Measurements from ENCODE around the gene ICOS. TPM values are rescaled to one million over a fixed set of nuclear protein-coding genes. Genes with fewer than 3 reads are reported as not detected.

The ICOS gene
- total RNA-seq, 1 donor from 2014 or later: not detected

GRCh38 chr2:203972066-203972465 is 35.5 kb downstream of the ICOS start:
- Histone ChIP-seq H3K79me2 (ENCODE audit: low read depth) (no peaks in the 10 kb centered on the region), H3K27ac (no peak overlapping the region), H3K27me3 (no peaks in the 10 kb centered on the region), H3K4me3 (no peak overlapping the region), H2AFZ (replicated peaks) (no peak overlapping the region), H3K9ac (no peak overlapping the region), H4K20me1 (ENCODE audit: low read depth) (no peaks in the 10 kb centered on the region), H3K9me3 (ENCODE audit: low read depth) (no peaks in the 10 kb centered on the region), H3K36me3 (no peaks in the 10 kb centered on the region), H3K4me1 (no peaks in the 10 kb centered on the region), H3K4me2 (no peak overlapping the region), H3F3A (ENCODE audit: low read depth) (no peaks in the 10 kb centered on the region)
- Mint-ChIP-seq H3K4me3 (no peak overlapping the region), H3K27me3 (ENCODE audit: insufficient read depth, low read depth) (no peaks in the 10 kb centered on the region), H3K4me1 (no peaks in the 10 kb centered on the region), H3K27ac (no peak overlapping the region), H3K9me3 (no peaks in the 10 kb centered on the region), H3K36me3 (no peaks in the 10 kb centered on the region)
- no peak for DNase-seq (ENCODE audit: low spot score)
- no peak for TF ChIP-seq CTCF (IDR thresholded peaks at IDR 0.05)

- no peaks in the 10 kb centered on the region for H3K27me3 Mint-ChIP-seq (ENCODE audit: insufficient read depth, low read depth)
- H3K27ac Mint-ChIP-seq: no peak overlapping the region
- H3K4me3 Mint-ChIP-seq: no peak overlapping the region
- H3K4me1 Mint-ChIP-seq: no peaks in the 10 kb centered on the region
- no peaks in the 10 kb centered on the region for H3K9me3 Mint-ChIP-seq
- H3K4me3 ChIP-seq: no peak overlapping the region
- H3F3A ChIP-seq (ENCODE audit: low read depth): no peaks in the 10 kb centered on the region
- no peak overlapping the region for H3K27ac ChIP-seq
- H3K79me2 ChIP-seq (ENCODE audit: low read depth): no peaks in the 10 kb centered on the region
- no peak overlapping the region for H3K9ac ChIP-seq
- no peaks in the 10 kb centered on the region for H3K4me1 ChIP-seq
- H2AFZ ChIP-seq (replicated peaks): no peak overlapping the region
- H4K20me1 ChIP-seq (ENCODE audit: low read depth): no peaks in the 10 kb centered on the region
- H3K36me3 ChIP-seq: no peaks in the 10 kb centered on the region
- H3K4me2 ChIP-seq: no peak overlapping the region
- no peaks in the 10 kb centered on the region for H3K36me3 Mint-ChIP-seq
- TF ChIP-seq EZH2phosphoT487 (IDR thresholded peaks at IDR 0.05): no peak
- no peak for TF ChIP-seq EZH2 (IDR thresholded peaks at IDR 0.05)
- H3K27me3 ChIP-seq: no peaks in the 10 kb centered on the region
- DNase-seq (ENCODE audit: low spot score): no peak
- no peaks in the 10 kb centered on the region for H3K9me3 ChIP-seq (ENCODE audit: low read depth)
Observed at GRCh38 chr2:203973000-203973399, 36.4 kb downstream of the ICOS start.

GRCh38 chr2:203973676-203974075 is 37.1 kb downstream of the ICOS start:
- Histone ChIP-seq H3K27me3 (no peaks in the 10 kb centered on the region), H3K79me2 (ENCODE audit: low read depth) (no peaks in the 10 kb centered on the region), H3K9ac (no peak overlapping the region), H3K4me3 (no peak overlapping the region), H3K4me1 (no peaks in the 10 kb centered on the region), H4K20me1 (ENCODE audit: low read depth) (no peaks in the 10 kb centered on the region), H2AFZ (replicated peaks) (no peak overlapping the region), H3K36me3 (no peaks in the 10 kb centered on the region), H3F3A (ENCODE audit: low read depth) (no peaks in the 10 kb centered on the region), H3K9me3 (ENCODE audit: low read depth) (no peaks in the 10 kb centered on the region), H3K4me2 (no peak overlapping the region), H3K27ac (no peak overlapping the region)
- Mint-ChIP-seq H3K27ac (no peak overlapping the region), H3K9me3 (no peaks in the 10 kb centered on the region), H3K4me1 (no peaks in the 10 kb centered on the region), H3K4me3 (no peak overlapping the region), H3K36me3 (no peaks in the 10 kb centered on the region), H3K27me3 (ENCODE audit: insufficient read depth, low read depth) (no peaks in the 10 kb centered on the region)
- TF ChIP-seq EZH2phosphoT487 (IDR thresholded peaks at IDR 0.05) (no peak), CTCF (IDR thresholded peaks at IDR 0.05) (no peak)
- DNase-seq (ENCODE audit: low spot score): no peak

GRCh38 chr2:203975912-203976311 is 39.3 kb downstream of the ICOS start:
- H2AFZ ChIP-seq (replicated peaks): no peak overlapping the region
- no peaks in the 10 kb centered on the region for H4K20me1 ChIP-seq (ENCODE audit: low read depth)
- H3K27me3 ChIP-seq: no peaks in the 10 kb centered on the region
- TF ChIP-seq CTCF (IDR thresholded peaks at IDR 0.05) (no peak), EZH2phosphoT487 (IDR thresholded peaks at IDR 0.05) (no peak), EZH2 (IDR thresholded peaks at IDR 0.05) (no peak)
- no peak for DNase-seq (ENCODE audit: low spot score)
- no peak overlapping the region for H3K4me3 Mint-ChIP-seq
- H3K27ac ChIP-seq: no peak overlapping the region
- H3K79me2 ChIP-seq (ENCODE audit: low read depth): no peaks in the 10 kb centered on the region
- no peaks in the 10 kb centered on the region for H3K27me3 Mint-ChIP-seq (ENCODE audit: insufficient read depth, low read depth)
- no peaks in the 10 kb centered on the region for H3K9me3 Mint-ChIP-seq
- H3K27ac Mint-ChIP-seq: no peak overlapping the region
- H3K9me3 ChIP-seq (ENCODE audit: low read depth): no peaks in the 10 kb centered on the region
- H3K4me3 ChIP-seq: no peak overlapping the region
- no peaks in the 10 kb centered on the region for H3K36me3 Mint-ChIP-seq
- H3F3A ChIP-seq (ENCODE audit: low read depth): no peaks in the 10 kb centered on the region
- H3K4me1 Mint-ChIP-seq: no peaks in the 10 kb centered on the region
- no peak overlapping the region for H3K9ac ChIP-seq
- H3K36me3 ChIP-seq: no peaks in the 10 kb centered on the region
- no peak overlapping the region for H3K4me2 ChIP-seq
- H3K4me1 ChIP-seq: no peaks in the 10 kb centered on the region

Measured in neural progenitor cell (in vitro differentiated cells).